SK-N-SH (cell line): Measurements from ENCODE around the gene FGD3.
"Not testable (repeated sequence)": the region's sequence is repeated elsewhere in the genome, so short reads cannot be mapped to it uniquely, and the experiment has no call there.

Source experiments
- CTCF ChIP-seq: fragments of 200-600 bp; sonication (generic); IDR thresholded peaks from 2 replicates; pipeline ENCODE4 v1.6.1; 2017; ENCODE audit warnings: antibody characterized with exemption, mild to moderate bottlenecking, moderate library complexity
- EZH2phosphoT487 ChIP-seq: fragments of 200-600 bp; sonication (generic); IDR thresholded peaks from 2 replicates; pipeline ENCODE4 v1.6.1; 2017; ENCODE audit warnings: low read depth, mixed run types, mild to moderate bottlenecking, antibody characterized with exemption, moderate library complexity, borderline replicate concordance
- MEF2A ChIP-seq: IDR thresholded peaks from 2 replicates; pipeline ENCODE4 v1.4.0; 2012; ENCODE audit warnings: low read depth, borderline replicate concordance
- MXI1 ChIP-seq: IDR thresholded peaks from 2 replicates; pipeline ENCODE4 v1.6.1; 2012; ENCODE audit warnings: mild to moderate bottlenecking, low read depth, low read length, improper control_type of control experiment
- NFIC ChIP-seq: IDR thresholded peaks from 2 replicates; pipeline ENCODE4 v1.4.0; 2012; ENCODE audit warnings: borderline replicate concordance
- NRF1 ChIP-seq: IDR thresholded peaks from 2 replicates; pipeline ENCODE4 v1.6.1; 2012; ENCODE audit warnings: low read depth, mild to moderate bottlenecking, low read length
- RAD21 ChIP-seq: IDR thresholded peaks from 2 replicates; pipeline ENCODE4 v1.6.1; 2012; ENCODE audit warnings: mild to moderate bottlenecking, low read length
- REST ChIP-seq: IDR thresholded peaks from 2 replicates; pipeline ENCODE4 v1.6.1; 2012; ENCODE audit warnings: mild to moderate bottlenecking, low read depth, low read length, moderate library complexity
- RFX5 ChIP-seq: IDR thresholded peaks from 2 replicates; pipeline ENCODE4 v1.6.1; 2012; ENCODE audit warnings: mild to moderate bottlenecking, improper control_type of control experiment, low read length
- SMC3 ChIP-seq: IDR thresholded peaks from 2 replicates; pipeline ENCODE4 v1.6.1; 2012; ENCODE audit warnings: low read depth, low read length, improper control_type of control experiment
- TAF1 ChIP-seq: IDR thresholded peaks from 2 replicates; pipeline ENCODE4 v1.6.1; 2012; ENCODE audit warnings: low read depth, mild to moderate bottlenecking, low read length, moderate library complexity, borderline replicate concordance
- TCF12 ChIP-seq: IDR thresholded peaks from 2 replicates; pipeline ENCODE4 v1.4.0; 2012
- TF ChIP-seq, protein P1 (sequence below): IDR thresholded peaks from 2 replicates; pipeline ENCODE4 v1.4.0; 2012; ENCODE audit warnings: low read depth, borderline replicate concordance

GRCh38 chr9:92998871-92999270 is 51.5 kb downstream of the FGD3 start:
- not testable (repeated sequence) for TF ChIP-seq CTCF, TAF1, EZH2phosphoT487, REST, NFIC, TCF12, MEF2A, RFX5, MXI1, SMC3, NRF1, RAD21
- TF ChIP-seq, protein P1, sequence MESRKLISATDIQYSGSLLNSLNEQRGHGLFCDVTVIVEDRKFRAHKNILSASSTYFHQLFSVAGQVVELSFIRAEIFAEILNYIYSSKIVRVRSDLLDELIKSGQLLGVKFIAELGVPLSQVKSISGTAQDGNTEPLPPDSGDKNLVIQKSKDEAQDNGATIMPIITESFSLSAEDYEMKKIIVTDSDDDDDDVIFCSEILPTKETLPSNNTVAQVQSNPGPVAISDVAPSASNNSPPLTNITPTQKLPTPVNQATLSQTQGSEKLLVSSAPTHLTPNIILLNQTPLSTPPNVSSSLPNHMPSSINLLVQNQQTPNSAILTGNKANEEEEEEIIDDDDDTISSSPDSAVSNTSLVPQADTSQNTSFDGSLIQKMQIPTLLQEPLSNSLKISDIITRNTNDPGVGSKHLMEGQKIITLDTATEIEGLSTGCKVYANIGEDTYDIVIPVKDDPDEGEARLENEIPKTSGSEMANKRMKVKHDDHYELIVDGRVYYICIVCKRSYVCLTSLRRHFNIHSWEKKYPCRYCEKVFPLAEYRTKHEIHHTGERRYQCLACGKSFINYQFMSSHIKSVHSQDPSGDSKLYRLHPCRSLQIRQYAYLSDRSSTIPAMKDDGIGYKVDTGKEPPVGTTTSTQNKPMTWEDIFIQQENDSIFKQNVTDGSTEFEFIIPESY = not testable (repeated sequence)
